WTC11 (cell line): Measurements from ENCODE around the gene CMA1. TPM values are rescaled to one million over a fixed set of nuclear protein-coding genes. Genes with fewer than 3 reads are reported as not detected.
"Not testable (repeated sequence)": the region's sequence is repeated elsewhere in the genome, so short reads cannot be mapped to it uniquely, and the experiment has no call there.

Experiments
- ATAC-seq: fragments of 200-7000 bp; cut with Tn5 transposase; 2 replicates; pipeline ENCODE4 v1.10.0; 2021; ENCODE audit warnings: mild to moderate bottlenecking, moderate library complexity
- CTCF ChIA-PET: fragments of 300-600 bp; sonication (Branson Sonifier 250); formaldehyde crosslinking; loops from one replicate; lab custom pipeline; 2021; ENCODE audit warnings: antibody characterized with exemption; lab: Charles Lee
- POLR2A ChIA-PET: fragments of 350-600 bp; sonication (Branson Sonifier 250); formaldehyde crosslinking; loops from one replicate; lab custom pipeline; 2021; ENCODE audit warnings: antibody characterized with exemption; lab: Charles Lee
- DNase-seq: peaks from one replicate; pipeline ENCODE4 v3.0.0; 2021; ENCODE audit warnings: low spot score
- H3K27ac Mint-ChIP-seq: 2 replicates; pipeline ENCODE4 v1.8.0; 2021; ENCODE audit warnings: mixed read lengths
- H3K27me3 Mint-ChIP-seq: 2 replicates; pipeline ENCODE4 v1.8.0; 2021; ENCODE audit warnings: low read depth, mild to moderate bottlenecking, moderate library complexity, mixed read lengths
- H3K36me3 Mint-ChIP-seq: 2 replicates; pipeline ENCODE4 v1.8.0; 2021; ENCODE audit warnings: mixed read lengths
- H3K4me1 Mint-ChIP-seq: 2 replicates; pipeline ENCODE4 v1.8.0; 2022; ENCODE audit warnings: mixed read lengths
- H3K4me3 Mint-ChIP-seq: 2 replicates; pipeline ENCODE4 v1.8.0; 2021; ENCODE audit warnings: mild to moderate bottlenecking, moderate library complexity, mixed read lengths
- H3K9me3 Mint-ChIP-seq: 2 replicates; pipeline ENCODE4 v1.8.0; 2021; ENCODE audit warnings: mixed read lengths
- AR ChIP-seq: fragments of 250-450 bp; sonication (Bioruptor Pico); IDR thresholded peaks from 2 replicates; pipeline ENCODE4 v1.9.0; 2021; ENCODE audit warnings: mild to moderate bottlenecking
- CREM ChIP-seq: sonication (generic); formaldehyde crosslinking; IDR thresholded peaks from 2 replicates; pipeline ENCODE4 v1.8.1; 2022; ENCODE audit warnings: mild to moderate bottlenecking, missing genetic modification reagents, moderate library complexity
- CTCF ChIP-seq: fragments of 200-600 bp; IDR thresholded peaks from 2 replicates; pipeline ENCODE4 v1.8.0; 2022; ENCODE audit warnings: antibody characterized with exemption
- E2F4 ChIP-seq: sonication (generic); formaldehyde crosslinking; IDR thresholded peaks from 2 replicates; pipeline ENCODE4 v1.8.1; 2022; ENCODE audit warnings: low read depth, mild to moderate bottlenecking, moderate library complexity, missing genetic modification reagents, borderline replicate concordance
- ETV6 ChIP-seq: sonication (generic); formaldehyde crosslinking; IDR thresholded peaks from 2 replicates; pipeline ENCODE4 v1.8.1; 2022; ENCODE audit warnings: mild to moderate bottlenecking, missing genetic modification reagents
- FOXP1 ChIP-seq: sonication (generic); formaldehyde crosslinking; IDR thresholded peaks from 2 replicates; pipeline ENCODE4 v1.8.0; 2022; ENCODE audit warnings: missing genetic modification reagents, mild to moderate bottlenecking, moderate library complexity, borderline replicate concordance
- HMGXB4 ChIP-seq: sonication (generic); formaldehyde crosslinking; IDR thresholded peaks from 2 replicates; pipeline ENCODE4 v1.8.1; 2023; ENCODE audit warnings: mild to moderate bottlenecking, moderate library complexity, missing genetic modification reagents
- IRF1 ChIP-seq: sonication (generic); formaldehyde crosslinking; IDR thresholded peaks from 2 replicates; pipeline ENCODE4 v1.8.0; 2023; ENCODE audit warnings: missing genetic modification reagents
- JAZF1 ChIP-seq: fragments of 250-450 bp; sonication (Bioruptor Pico); IDR thresholded peaks from 2 replicates; pipeline ENCODE4 v1.9.0; 2021; ENCODE audit warnings: moderate library complexity, mild to moderate bottlenecking, inconsistent platforms
- MAX ChIP-seq: sonication (generic); formaldehyde crosslinking; IDR thresholded peaks from 2 replicates; pipeline ENCODE4 v1.8.0; 2022; ENCODE audit warnings: mild to moderate bottlenecking, missing genetic modification reagents
- MXD4 ChIP-seq: fragments of 250-450 bp; sonication (Bioruptor Pico); IDR thresholded peaks from 2 replicates; pipeline ENCODE4 v1.8.0; 2021; ENCODE audit warnings: mild to moderate bottlenecking, moderate library complexity, borderline replicate concordance
- NFYB ChIP-seq: sonication (generic); formaldehyde crosslinking; conservative IDR thresholded peaks from 2 replicates; pipeline ENCODE4 v1.8.0; 2022; ENCODE audit warnings: low read depth, missing genetic modification reagents
- PRDM15 ChIP-seq: sonication (generic); formaldehyde crosslinking; IDR thresholded peaks from 2 replicates; pipeline ENCODE4 v1.8.0; 2022; ENCODE audit warnings: missing genetic modification reagents
- RORB ChIP-seq: fragments of 250-450 bp; sonication (Bioruptor Pico); IDR thresholded peaks from 2 replicates; pipeline ENCODE4 v1.9.0; 2021; ENCODE audit warnings: mild to moderate bottlenecking
- SOX15 ChIP-seq: fragments of 250-450 bp; sonication (Bioruptor Pico); IDR thresholded peaks from 2 replicates; pipeline ENCODE4 v1.9.0; 2021; ENCODE audit warnings: mild to moderate bottlenecking
- ZNF232 ChIP-seq: sonication (generic); formaldehyde crosslinking; IDR thresholded peaks from 2 replicates; pipeline ENCODE4 v1.8.0; 2022; ENCODE audit warnings: mild to moderate bottlenecking, missing genetic modification reagents
- ZNF263 ChIP-seq: sonication (generic); formaldehyde crosslinking; IDR thresholded peaks from 2 replicates; pipeline ENCODE4 v1.8.1; 2022; ENCODE audit warnings: low read depth, mild to moderate bottlenecking, moderate library complexity, missing genetic modification reagents
- ZNF317 ChIP-seq: sonication (generic); formaldehyde crosslinking; IDR thresholded peaks from 2 replicates; pipeline ENCODE4 v1.8.1; 2023; ENCODE audit warnings: low read depth, mild to moderate bottlenecking, moderate library complexity, missing genetic modification reagents, borderline replicate concordance
- ZNF512 ChIP-seq: sonication (generic); formaldehyde crosslinking; IDR thresholded peaks from 2 replicates; pipeline ENCODE4 v1.8.1; 2022; ENCODE audit warnings: missing genetic modification reagents, borderline replicate concordance
- total RNA-seq: library from RNA; stranded (reverse); gene quantifications from 3 replicates; pipeline ENCODE4 v1.2.3, GENCODE V29; 2021

CMA1 gene
- total RNA-seq, 1 experiment from 2014 or later = not detected

- TF ChIP-seq CREM (CRISPR knock-in tag) = no peak
- no peak for TF ChIP-seq PRDM15
- TF ChIP-seq FOXP1 (CRISPR knock-in tag) = no peak
- no peak for TF ChIP-seq HMGXB4
- TF ChIP-seq JAZF1 = no peak
- no peak for TF ChIP-seq E2F4
- no peak for TF ChIP-seq ETV6 (CRISPR knock-in tag)
Observed at GRCh38 chr14:24556756-24557155, 48.7 kb upstream of the CMA1 start (continued).

- H3K27ac Mint-ChIP-seq, ATAC-seq, H3K27me3 Mint-ChIP-seq, POLR2A ChIA-PET, CTCF ChIA-PET, H3K4me3 Mint-ChIP-seq, H3K4me1 Mint-ChIP-seq, DNase-seq: not testable (repeated sequence)
- peaks cover 54% of the 10 kb centered on the region for H3K36me3 Mint-ChIP-seq
- peaks cover 81% of the 10 kb centered on the region for H3K9me3 Mint-ChIP-seq
Observed at GRCh38 chr14:24549064-24549463, 41.0 kb upstream of the CMA1 start.

- no peak for TF ChIP-seq AR (CRISPR knock-in tag)
- no peak for TF ChIP-seq RORB (CRISPR knock-in tag)
- TF ChIP-seq ZNF317 = no peak
- TF ChIP-seq CTCF = no peak
- TF ChIP-seq IRF1 = no peak
- no peak for TF ChIP-seq ZNF512 (CRISPR knock-in tag)
- TF ChIP-seq ZNF232 (CRISPR knock-in tag) = no peak
- no peak for TF ChIP-seq NFYB (CRISPR knock-in tag)
- no peak for TF ChIP-seq ZNF263 (CRISPR knock-in tag)
- TF ChIP-seq SOX15 (CRISPR knock-in tag) = no peak
- TF ChIP-seq MXD4 = no peak
- no peak for TF ChIP-seq MAX (CRISPR knock-in tag)
- TF ChIP-seq FOXP1 (CRISPR knock-in tag) = no peak
- ATAC-seq = no peak
- H3K4me1 Mint-ChIP-seq = no peaks in the 10 kb centered on the region
- H3K27me3 Mint-ChIP-seq = no peaks in the 10 kb centered on the region; the same call in 1 of the 2 replicates
- no peak overlapping the region for H3K27ac Mint-ChIP-seq
- H3K4me3 Mint-ChIP-seq = no peak overlapping the region
- peaks cover 48% of the 10 kb centered on the region for H3K36me3 Mint-ChIP-seq
- no peak for DNase-seq
- H3K9me3 Mint-ChIP-seq = peaks cover 72% of the 10 kb centered on the region
- POLR2A ChIA-PET = no interaction called here
- CTCF ChIA-PET = no interaction called here
Observed at GRCh38 chr14:24542346-24542936, 34.4 kb upstream of the CMA1 start.
